Measurements from ENCODE around the gene SRGAP1.

- no peak for TF ChIP-seq NFRKB (IDR thresholded peaks at IDR 0.05; ENCODE audit: low read depth)
- TF ChIP-seq USF2 (CRISPR knock-in tag; IDR thresholded peaks at IDR 0.05): no peak
- no peak for TF ChIP-seq POLR2B (IDR thresholded peaks at IDR 0.05; ENCODE audit: low read depth, partially characterized antibody)
- TF ChIP-seq PTTG1 (tag; IDR thresholded peaks at IDR 0.05; ENCODE audit: low read depth): no peak
- no peak for TF ChIP-seq CREB1 (IDR thresholded peaks at IDR 0.05)
- TF ChIP-seq CREB1 (CRISPR knock-in tag; IDR thresholded peaks at IDR 0.05): no peak
- no peak for TF ChIP-seq LCOR (CRISPR knock-in tag; IDR thresholded peaks at IDR 0.05)
- no peak for TF ChIP-seq NFIC (IDR thresholded peaks at IDR 0.05)
- TF ChIP-seq HNRNPUL1 (IDR thresholded peaks at IDR 0.05; ENCODE audit: low read length): no peak
- no peak for TF ChIP-seq ATF2 (CRISPR knock-in tag; IDR thresholded peaks at IDR 0.05)
- TF ChIP-seq POLR2AphosphoS5 (IDR thresholded peaks at IDR 0.05; ENCODE audit: control insufficient read depth, insufficient read depth, low read depth, low read length): no peak
These were observed 164.1 kb downstream of the SRGAP1 start for GRCh38 chr12:64008596-64008995.

All from K562 (cell line).